Prostate gland (tissue), 2 donors: Measurements from ENCODE around the gene DUS1L.

Source experiments
- CTCF ChIP-seq, 4 experiments: fragments of 200-600 bp in 2 of 4; fragments of 450-650 bp in 2 of 4; sonication (generic) in 2 of 4; IDR thresholded peaks; 1 replicate in 3 of 4; 2 replicates in 1 of 4; pipeline ENCODE4 v1.5.1; 2016 to 2019; ENCODE audit warnings: antibody characterized with exemption in 4 of 4, mild to moderate bottlenecking in 2 of 4, moderate library complexity in 2 of 4
- POLR2A ChIP-seq: fragments of 450-650 bp; IDR thresholded peaks from one replicate; pipeline ENCODE4 v1.6.1; 2016; ENCODE audit warnings: antibody characterized with exemption, mild to moderate bottlenecking
- POLR2AphosphoS5 ChIP-seq: sonication (generic); formaldehyde crosslinking; IDR thresholded peaks from one replicate; pipeline ENCODE4 v1.6.1; 2017; ENCODE audit warnings: antibody characterized with exemption

- TF ChIP-seq CTCF (IDR thresholded peaks at IDR 0.05) (no peak), POLR2AphosphoS5 (no peak), POLR2A (no peak)
These were observed 17.0 kb downstream of the DUS1L start for GRCh38 chr17:82048571-82048971.
